ENCODE results near the gene SPARC. TPM values are rescaled to one million over a fixed set of nuclear protein-coding genes. Genes with fewer than 3 reads are reported as not detected.
"Not testable (repeated sequence)": the region's sequence is repeated elsewhere in the genome, so short reads cannot be mapped to it uniquely, and the experiment has no call there.

The SPARC gene
- total RNA-seq, 1 experiment from 2014 or later = 320 TPM

DNA sequence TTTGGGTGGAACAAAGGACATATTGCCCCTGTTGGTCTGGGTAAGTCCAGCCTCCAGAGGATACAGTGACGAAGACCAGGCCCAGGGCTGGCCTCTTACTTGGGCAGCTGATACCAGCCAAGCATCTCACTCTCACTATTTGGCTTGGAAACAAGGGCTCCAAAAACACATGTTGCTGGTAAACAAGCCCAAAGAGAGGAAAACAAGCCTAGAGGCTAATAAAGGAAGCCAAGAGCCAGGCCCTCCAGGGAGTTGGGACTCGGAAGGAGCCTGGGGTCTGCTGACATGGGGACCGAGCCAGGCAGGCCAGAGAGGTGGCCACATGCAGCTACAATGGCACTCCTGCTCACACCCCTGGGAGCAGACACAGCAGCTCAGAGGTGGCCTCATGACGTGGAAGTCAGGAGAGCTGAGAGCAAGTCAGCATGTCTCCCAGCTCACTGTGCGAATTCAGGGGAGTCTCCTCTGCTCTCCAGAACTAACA, 5.7 kb downstream of the SPARC start:
- no peaks in the 10 kb centered on the region for H3K79me2 ChIP-seq (ENCODE audit: insufficient read depth, low read length)
- DNase-seq = no peak
- Mint-ChIP-seq H3K27me3 (ENCODE audit: low read depth) (no peaks in the 10 kb centered on the region), H3K9me3 (no peaks in the 10 kb centered on the region), H3K27ac (no peak overlapping the region), H3K36me3 (ENCODE audit: insufficient read depth in 1 of 3, low read depth in 3 of 3) (peaks cover 6 to 10% (median 6%) of the 10 kb centered on the region in 3 experiments; a peak in 5 of 7 replicates), H3K4me3 (no peak overlapping the region), H3K4me1 (peaks cover 56 to 58% of the 10 kb centered on the region in 2 experiments)
- no peak overlapping the region for H3K4me2 ChIP-seq (ENCODE audit: insufficient read depth, insufficient read length, low read length)
- H3K23me2 ChIP-seq (ENCODE audit: insufficient read length, low read depth, low read length, poor library complexity, severe bottlenecking) = peaks cover 5% of the 10 kb centered on the region
- H3K27me3 ChIP-seq (ENCODE audit: insufficient read depth, low read length) = no peaks in the 10 kb centered on the region
- H3K23ac ChIP-seq (ENCODE audit: insufficient read length, low read depth, low read length) = no peak overlapping the region
- no peak overlapping the region for H2BK120ac ChIP-seq (ENCODE audit: low read depth, low read length, poor library complexity, severe bottlenecking)
- no peak overlapping the region for H2BK20ac ChIP-seq (ENCODE audit: low read depth, low read length, poor library complexity, severe bottlenecking)
- no peak overlapping the region for H2BK5ac ChIP-seq (ENCODE audit: insufficient read length, low read length)
- H3K9ac ChIP-seq (ENCODE audit: extremely low read depth, insufficient read length, low read length) = no peak overlapping the region
- no peak overlapping the region for H3K27ac ChIP-seq (ENCODE audit: insufficient read length, low read depth, low read length)
- H2AK5ac ChIP-seq (ENCODE audit: insufficient read length, low read length) = no peak overlapping the region
- H4K8ac ChIP-seq (replicated peaks; ENCODE audit: insufficient read length, low read depth, low read length) = no peak overlapping the region
- no peaks in the 10 kb centered on the region for H3K9me3 ChIP-seq (ENCODE audit: control insufficient read depth, low read depth, low read length)
- no peak overlapping the region for H3K18ac ChIP-seq (ENCODE audit: insufficient read length, low read depth, low read length)
- H3K79me1 ChIP-seq (ENCODE audit: insufficient read depth, low read depth, low read length, poor library complexity, severe bottlenecking) = no peaks in the 10 kb centered on the region
- H3K4me1 ChIP-seq (ENCODE audit: insufficient read depth, low read length) = peaks cover 14% of the 10 kb centered on the region; the same call in 1 of the 2 replicates
- no peak overlapping the region for H2AFZ ChIP-seq (ENCODE audit: low read length)
- no peak overlapping the region for H4K91ac ChIP-seq (ENCODE audit: insufficient read length, low read depth, low read length)
- H3K56ac ChIP-seq (ENCODE audit: insufficient read length, low read depth, low read length) = no peak overlapping the region
- H4K5ac ChIP-seq (ENCODE audit: insufficient read length, low read depth, low read length) = no peak overlapping the region
- H3K14ac ChIP-seq (ENCODE audit: insufficient read depth, low read length) = no peak overlapping the region; the same call in 1 of the 2 replicates
- H3K4ac ChIP-seq (ENCODE audit: low read depth, low read length) = no peak overlapping the region
- no peak overlapping the region for H2BK15ac ChIP-seq (ENCODE audit: low read depth, low read length)
- TF ChIP-seq, protein P1, sequence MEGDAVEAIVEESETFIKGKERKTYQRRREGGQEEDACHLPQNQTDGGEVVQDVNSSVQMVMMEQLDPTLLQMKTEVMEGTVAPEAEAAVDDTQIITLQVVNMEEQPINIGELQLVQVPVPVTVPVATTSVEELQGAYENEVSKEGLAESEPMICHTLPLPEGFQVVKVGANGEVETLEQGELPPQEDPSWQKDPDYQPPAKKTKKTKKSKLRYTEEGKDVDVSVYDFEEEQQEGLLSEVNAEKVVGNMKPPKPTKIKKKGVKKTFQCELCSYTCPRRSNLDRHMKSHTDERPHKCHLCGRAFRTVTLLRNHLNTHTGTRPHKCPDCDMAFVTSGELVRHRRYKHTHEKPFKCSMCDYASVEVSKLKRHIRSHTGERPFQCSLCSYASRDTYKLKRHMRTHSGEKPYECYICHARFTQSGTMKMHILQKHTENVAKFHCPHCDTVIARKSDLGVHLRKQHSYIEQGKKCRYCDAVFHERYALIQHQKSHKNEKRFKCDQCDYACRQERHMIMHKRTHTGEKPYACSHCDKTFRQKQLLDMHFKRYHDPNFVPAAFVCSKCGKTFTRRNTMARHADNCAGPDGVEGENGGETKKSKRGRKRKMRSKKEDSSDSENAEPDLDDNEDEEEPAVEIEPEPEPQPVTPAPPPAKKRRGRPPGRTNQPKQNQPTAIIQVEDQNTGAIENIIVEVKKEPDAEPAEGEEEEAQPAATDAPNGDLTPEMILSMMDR (conservative IDR thresholded peaks at IDR 0.05) = no peak
- WGBS (ENCODE audit: extremely low coverage, insufficient read length, low lambda C conversion rate) = no CpG with 5 or more reads among the region's 5 CpGs
- no peaks in the 10 kb centered on the region for H4K20me1 ChIP-seq (ENCODE audit: control insufficient read depth, insufficient read depth, insufficient read length)
- no peak overlapping the region for H3T11ph ChIP-seq (ENCODE audit: low read length)
- H2BK12ac ChIP-seq (ENCODE audit: insufficient read length, low read depth, low read length) = no peak overlapping the region

DNA sequence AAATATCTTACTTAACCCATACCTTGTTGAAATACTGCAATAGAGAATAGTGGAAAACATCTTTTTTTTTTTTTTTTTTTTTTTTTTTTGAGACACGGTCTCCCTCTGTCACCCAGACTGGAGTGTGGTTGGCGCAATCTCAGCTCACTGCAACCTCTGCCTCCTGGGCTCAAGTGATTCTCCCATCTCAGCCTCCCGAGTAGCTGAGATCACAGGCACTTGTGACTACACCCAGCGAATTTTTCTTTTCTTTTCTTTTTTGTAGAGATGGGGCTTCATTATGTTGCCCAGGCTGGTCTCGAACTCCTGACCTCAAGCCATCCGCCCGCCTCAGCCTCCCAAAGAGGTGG, 6.6 kb downstream of the SPARC start:
- H2AK5ac ChIP-seq (ENCODE audit: insufficient read length, low read length); H3K9me3 ChIP-seq (ENCODE audit: control insufficient read depth, low read depth, low read length); H2BK5ac ChIP-seq (ENCODE audit: insufficient read length, low read length); H2AFZ ChIP-seq (ENCODE audit: low read length); H3K9me3 Mint-ChIP-seq; H3K14ac ChIP-seq (ENCODE audit: insufficient read depth, low read length); H3K4me3 Mint-ChIP-seq; H2BK15ac ChIP-seq (ENCODE audit: low read depth, low read length); H3K27me3 ChIP-seq (ENCODE audit: insufficient read depth, low read length); H2BK120ac ChIP-seq (ENCODE audit: low read depth, low read length, poor library complexity, severe bottlenecking); H3K4me2 ChIP-seq (ENCODE audit: insufficient read depth, insufficient read length, low read length); H4K8ac ChIP-seq (replicated peaks; ENCODE audit: insufficient read length, low read depth, low read length); H4K20me1 ChIP-seq (ENCODE audit: control insufficient read depth, insufficient read depth, insufficient read length); H2BK12ac ChIP-seq (ENCODE audit: insufficient read length, low read depth, low read length); H3K9ac ChIP-seq (ENCODE audit: extremely low read depth, insufficient read length, low read length); DNase-seq; H2BK20ac ChIP-seq (ENCODE audit: low read depth, low read length, poor library complexity, severe bottlenecking); H3K23me2 ChIP-seq (ENCODE audit: insufficient read length, low read depth, low read length, poor library complexity, severe bottlenecking); H4K91ac ChIP-seq (ENCODE audit: insufficient read length, low read depth, low read length); H3K27ac Mint-ChIP-seq; H3K18ac ChIP-seq (ENCODE audit: insufficient read length, low read depth, low read length); H3K4ac ChIP-seq (ENCODE audit: low read depth, low read length); H3K79me2 ChIP-seq (ENCODE audit: insufficient read depth, low read length); H4K5ac ChIP-seq (ENCODE audit: insufficient read length, low read depth, low read length); H3K27ac ChIP-seq (ENCODE audit: insufficient read length, low read depth, low read length); H3T11ph ChIP-seq (ENCODE audit: low read length); H3K56ac ChIP-seq (ENCODE audit: insufficient read length, low read depth, low read length); H3K27me3 Mint-ChIP-seq (ENCODE audit: low read depth); H3K79me1 ChIP-seq (ENCODE audit: insufficient read depth, low read depth, low read length, poor library complexity, severe bottlenecking); H3K23ac ChIP-seq (ENCODE audit: insufficient read length, low read depth, low read length): not testable (repeated sequence)
- H3K4me1 ChIP-seq (ENCODE audit: insufficient read depth, low read length) = peaks cover 11% of the 10 kb centered on the region; the same call in 1 of the 2 replicates
- peaks cover 54 to 57% of the 10 kb centered on the region in 2 experiments for H3K4me1 Mint-ChIP-seq
- no CpG with 5 or more reads among the region's 7 CpGs for WGBS (ENCODE audit: extremely low coverage, insufficient read length, low lambda C conversion rate)
- H3K36me3 Mint-ChIP-seq (ENCODE audit: insufficient read depth in 1 of 3, low read depth in 3 of 3) = peaks cover 8 to 14% (median 12%) of the 10 kb centered on the region in 3 experiments; a peak in 6 of 7 replicates

Measured in H9 (cell line).